Keratinocyte (primary cell): ENCODE data around the gene C3orf38. TPM values are rescaled to one million over a fixed set of nuclear protein-coding genes. Genes with fewer than 3 reads are reported as not detected.

Source experiments
- DNase-seq: peaks from one replicate; pipeline ENCODE4 v3.0.0-alpha.2; 2011; ENCODE audit warnings: low read depth, missing footprints, low spot score
- FAIRE-seq: peaks from 2 replicates; lab custom pipeline; 2011; peaks lifted over from hg19 to GRCh38; lab: Jason Lieb, UNC
- H2AFZ ChIP-seq: 2 replicates; pipeline ENCODE4 v1.6.0; 2012; ENCODE audit warnings: low read length, control low read depth, inconsistent platforms; ENCODE audit not compliant: control insufficient read depth
- H3K27ac ChIP-seq: 2 replicates; pipeline ENCODE4 v1.5.1; 2011; ENCODE audit warnings: low read length; ENCODE audit not compliant: control insufficient read depth, insufficient read depth
- H3K27me3 ChIP-seq: 3 replicates; pipeline ENCODE4 v1.6.0; 2011; ENCODE audit warnings: low read length; ENCODE audit not compliant: control insufficient read depth, insufficient read depth; ENCODE audit errors: extremely low read depth
- H3K36me3 ChIP-seq, 2 experiments: 2 replicates in 1 of 2; 3 replicates in 1 of 2; pipeline ENCODE4 v1.5.1; 2011; ENCODE audit warnings: low read length in 2 of 2, mild to moderate bottlenecking in 1 of 2; ENCODE audit not compliant: control insufficient read depth in 2 of 2, insufficient read depth in 2 of 2; ENCODE audit errors: extremely low read depth in 1 of 2
- H3K4me1 ChIP-seq: 3 replicates; pipeline ENCODE4 v1.5.1; 2011; ENCODE audit warnings: low read length; ENCODE audit not compliant: control insufficient read depth, insufficient read depth; ENCODE audit errors: extremely low read depth
- H3K4me2 ChIP-seq: 3 replicates; pipeline ENCODE4 v1.6.0; 2011; ENCODE audit warnings: low read depth, low read length; ENCODE audit not compliant: control insufficient read depth, insufficient read depth; ENCODE audit errors: extremely low read depth
- H3K4me3 ChIP-seq, 3 experiments: fragments of 200-600 bp in 1 of 3; sonication (generic) in 1 of 3; 2 replicates in 2 of 3; 3 replicates in 1 of 3; pipeline ENCODE4 v1.5.1; 2011 to 2016; ENCODE audit warnings: low read length in 3 of 3, mild to moderate bottlenecking in 3 of 3, control low read depth in 2 of 3, inconsistent platforms in 1 of 3, low read depth in 1 of 3, mixed read lengths in 1 of 3, mixed run types in 1 of 3, moderate library complexity in 1 of 3; ENCODE audit not compliant: control insufficient read depth in 2 of 3, insufficient read depth in 2 of 3; ENCODE audit errors: extremely low read depth in 1 of 3
- H3K79me2 ChIP-seq: 2 replicates; pipeline ENCODE4 v1.6.0; 2012; ENCODE audit warnings: low read length; ENCODE audit not compliant: control insufficient read depth, insufficient read depth
- H3K9ac ChIP-seq: 3 replicates; pipeline ENCODE4 v1.6.0; 2011; ENCODE audit warnings: low read length; ENCODE audit not compliant: control insufficient read depth, insufficient read depth; ENCODE audit errors: extremely low read depth
- H3K9me1 ChIP-seq: 3 replicates; pipeline ENCODE4 v1.6.0; 2011; ENCODE audit warnings: low read length; ENCODE audit not compliant: control insufficient read depth, insufficient read depth; ENCODE audit errors: extremely low read depth
- H3K9me3 ChIP-seq: 2 replicates; pipeline ENCODE4 v1.5.1; 2012; ENCODE audit warnings: low read depth, low read length; ENCODE audit not compliant: control insufficient read depth
- H4K20me1 ChIP-seq: 3 replicates; pipeline ENCODE4 v1.6.0; 2011; ENCODE audit warnings: low read length; ENCODE audit not compliant: control insufficient read depth, insufficient read depth; ENCODE audit errors: extremely low read depth
- CTCF ChIP-seq, 3 experiments: IDR thresholded peaks in 1 of 3; conservative IDR thresholded peaks in 1 of 3; optimal IDR thresholded peaks in 1 of 3; 2 replicates in 2 of 3; 3 replicates in 1 of 3; pipeline versions ENCODE3 to v1.5.1; 2011; ENCODE audit warnings: low read length in 3 of 3, mild to moderate bottlenecking in 3 of 3, moderate library complexity in 2 of 3, control low read depth in 1 of 3, inconsistent platforms in 1 of 3; ENCODE audit not compliant: insufficient read depth in 2 of 3; ENCODE audit errors: extremely low read depth in 1 of 3
- EZH2 ChIP-seq: IDR thresholded peaks from one replicate; pipeline ENCODE4 v1.6.1; 2012; ENCODE audit warnings: inconsistent platforms, mild to moderate bottlenecking, low read length, moderate library complexity
- dilution Hi-C: fragments of 300-500 bp; cut with MboI; formaldehyde crosslinking; loops from one replicate; pipeline ENCODE4 v1.7.0; 2020; ENCODE audit warnings: low sequenced_read_pairs; ENCODE audit not compliant: extremely low pct_ligation_motif_present
- polyA plus RNA-seq, 5 experiments: library from polyadenylated mRNA; depleted of rRNA in 3 of 5; stranded (reverse) in 3 of 5; stranded (forward) in 1 of 5; unstranded in 1 of 5; fragments of >200 nt; gene quantifications; 1 replicate in 1 of 5; 2 replicates in 3 of 5; 3 replicates in 1 of 5; pipeline versions ENCODE4 v1.2.1 to v1.2.3, GENCODE V29; 2011 to 2012; ENCODE audit warnings: missing spikeins in 2 of 5, low read depth in 1 of 5, low replicate concordance in 1 of 5

The C3orf38 gene
- polyA plus RNA-seq, 1 donor (not counting 4 experiments of a cell fraction or from before 2014, with no cell fraction given) = 20.3 TPM

DNA sequence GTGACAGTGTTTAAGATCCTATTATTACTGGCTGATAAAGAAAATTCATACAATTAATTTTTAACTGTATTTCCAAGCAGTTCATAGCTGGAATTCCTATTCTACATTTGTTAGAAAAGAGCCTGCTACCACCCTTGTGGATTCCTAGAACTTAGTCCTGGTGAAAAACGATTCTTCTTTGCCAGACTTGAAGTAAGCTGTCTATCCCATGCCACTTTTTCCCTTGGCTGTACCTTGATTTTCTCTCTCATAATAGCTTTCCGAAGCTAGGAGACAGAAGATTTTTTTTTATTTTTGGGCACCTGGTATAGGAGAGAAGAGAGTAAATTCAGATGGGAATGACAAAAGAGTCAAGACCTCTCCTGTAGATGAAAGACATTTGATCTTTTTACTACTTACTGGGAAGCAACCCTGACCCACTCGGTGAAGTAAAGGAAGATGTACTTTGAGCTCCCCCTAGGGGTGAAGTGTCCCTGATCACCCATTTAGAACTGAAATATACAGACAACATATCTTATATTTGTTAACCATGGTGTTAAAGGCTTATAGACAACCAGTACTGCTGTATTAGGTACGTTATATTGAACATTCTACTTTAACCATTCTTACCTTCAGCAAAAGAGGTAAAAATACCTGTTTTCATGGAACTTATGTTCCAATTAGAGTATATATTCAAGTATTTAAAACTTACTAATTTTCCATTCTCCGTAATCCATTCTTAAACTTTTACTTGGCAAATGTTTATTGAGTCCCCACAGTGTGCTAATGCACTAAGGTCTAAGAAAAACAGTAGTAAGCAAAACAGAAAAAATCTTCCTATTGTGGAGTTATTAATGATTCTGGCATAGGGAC is 36.2 kb upstream of the C3orf38 start:
- Histone ChIP-seq H3K27ac (no peak overlapping the region), H3K9me1 (peaks cover 3% of the 10 kb centered on the region), H3K9ac (no peak overlapping the region), H3K4me2 (no peak overlapping the region), H3K36me3 (peaks cover 0 to 2% of the 10 kb centered on the region in 2 experiments), H4K20me1 (no peaks in the 10 kb centered on the region), H3K9me3 (no peaks in the 10 kb centered on the region), H3K4me3 (no peak overlapping the region), H3K79me2 (peaks cover 16% of the 10 kb centered on the region), H2AFZ (no peak overlapping the region), H3K4me1 (no peaks in the 10 kb centered on the region), H3K27me3 (no peaks in the 10 kb centered on the region)
- dilution Hi-C loops = no loop called here
- DNase-seq (no peak), FAIRE-seq (peak; percentile 80)
- TF ChIP-seq EZH2 (no peak), CTCF (optimal IDR thresholded peaks at IDR 0.05 in 1 of 3, IDR thresholded peaks at IDR 0.05 in 1 of 3, conservative IDR thresholded peaks at IDR 0.05 in 1 of 3; ENCODE audit: extremely low read depth in 1 of 3, insufficient read depth in 2 of 3, low read length in 3 of 3) (peak; percentile 62 to 68 (median 63))

- TF ChIP-seq EZH2 (no peak), CTCF (optimal IDR thresholded peaks at IDR 0.05 in 1 of 3, IDR thresholded peaks at IDR 0.05 in 1 of 3, conservative IDR thresholded peaks at IDR 0.05 in 1 of 3; ENCODE audit: extremely low read depth in 1 of 3, insufficient read depth in 2 of 3, low read length in 3 of 3) (no peak)
- Histone ChIP-seq H3K9ac (no peak overlapping the region), H3K9me1 (peaks cover 3% of the 10 kb centered on the region), H3K79me2 (peaks cover 14% of the 10 kb centered on the region), H3K4me3 (no peak overlapping the region), H3K27me3 (no peaks in the 10 kb centered on the region), H3K4me1 (no peaks in the 10 kb centered on the region), H4K20me1 (no peaks in the 10 kb centered on the region), H2AFZ (no peak overlapping the region), H3K36me3 (peaks cover 0 to 2% of the 10 kb centered on the region in 2 experiments), H3K9me3 (no peaks in the 10 kb centered on the region), H3K27ac (no peak overlapping the region), H3K4me2 (no peak overlapping the region)
- dilution Hi-C loops = no loop called here
- FAIRE-seq (no peak), DNase-seq (no peak)
These were observed 34.7 kb upstream of the C3orf38 start for GRCh38 chr3:88114878-88115549.
